ENCODE data around the gene THBS2.

DNA sequence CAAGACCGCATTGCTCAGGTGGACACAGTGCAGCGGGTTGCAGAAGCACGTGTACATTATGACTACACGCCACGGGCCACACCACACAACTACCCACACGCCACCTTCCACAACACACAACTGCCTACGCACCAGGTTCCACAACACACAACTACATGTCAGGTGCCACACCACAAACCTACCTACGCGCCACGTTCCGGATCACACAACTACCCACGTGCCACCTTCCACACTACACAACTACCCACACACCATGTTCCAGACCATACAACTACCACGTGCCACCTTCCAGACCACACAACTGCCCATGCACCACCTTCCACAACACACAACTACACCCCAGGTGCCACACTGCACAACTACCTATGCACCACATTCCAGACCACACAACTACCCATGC lies 20.5 kb downstream of the THBS2 start:
- TF ChIP-seq EZH2phosphoT487 (IDR thresholded peaks at IDR 0.05; ENCODE audit: low read length), result no peak
- TF ChIP-seq, protein P1, sequence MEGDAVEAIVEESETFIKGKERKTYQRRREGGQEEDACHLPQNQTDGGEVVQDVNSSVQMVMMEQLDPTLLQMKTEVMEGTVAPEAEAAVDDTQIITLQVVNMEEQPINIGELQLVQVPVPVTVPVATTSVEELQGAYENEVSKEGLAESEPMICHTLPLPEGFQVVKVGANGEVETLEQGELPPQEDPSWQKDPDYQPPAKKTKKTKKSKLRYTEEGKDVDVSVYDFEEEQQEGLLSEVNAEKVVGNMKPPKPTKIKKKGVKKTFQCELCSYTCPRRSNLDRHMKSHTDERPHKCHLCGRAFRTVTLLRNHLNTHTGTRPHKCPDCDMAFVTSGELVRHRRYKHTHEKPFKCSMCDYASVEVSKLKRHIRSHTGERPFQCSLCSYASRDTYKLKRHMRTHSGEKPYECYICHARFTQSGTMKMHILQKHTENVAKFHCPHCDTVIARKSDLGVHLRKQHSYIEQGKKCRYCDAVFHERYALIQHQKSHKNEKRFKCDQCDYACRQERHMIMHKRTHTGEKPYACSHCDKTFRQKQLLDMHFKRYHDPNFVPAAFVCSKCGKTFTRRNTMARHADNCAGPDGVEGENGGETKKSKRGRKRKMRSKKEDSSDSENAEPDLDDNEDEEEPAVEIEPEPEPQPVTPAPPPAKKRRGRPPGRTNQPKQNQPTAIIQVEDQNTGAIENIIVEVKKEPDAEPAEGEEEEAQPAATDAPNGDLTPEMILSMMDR (IDR thresholded peaks at IDR 0.05; ENCODE audit: low read length), result no peak
- no peak for TF ChIP-seq EZH2 (optimal IDR thresholded peaks at IDR 0.05; ENCODE audit: low read depth, low read length)
